SK-N-SH treated with all-trans-retinoic acid at 6 μM for 48 hours (cell line): ENCODE results near the gene ZBTB7B.
A peak's percentile ranks its signal among the peaks of the same experiment; 100 is the strongest.
"Not testable (repeated sequence)": the region's sequence is repeated elsewhere in the genome, so short reads cannot be mapped to it uniquely, and the experiment has no call there.

ENCODE experiments used
- ATAC-seq: fragments of 200-7000 bp; cut with Tn5 transposase; 3 replicates; pipeline ENCODE4 v1.9.1; 2020; ENCODE audit warnings: mild to moderate bottlenecking, moderate library complexity
- ARNTL ChIP-seq: fragments of 450-650 bp; formaldehyde crosslinking; IDR thresholded peaks from 2 replicates; pipeline ENCODE4 v1.5.0; 2020; ENCODE audit warnings: low read depth, mild to moderate bottlenecking, moderate library complexity, borderline replicate concordance
- BACH2 ChIP-seq: fragments of 250-450 bp; sonication (Bioruptor Pico); IDR thresholded peaks from 2 replicates; pipeline ENCODE4 v1.9.0; 2021; ENCODE audit warnings: mild to moderate bottlenecking, borderline replicate concordance
- CSDC2 ChIP-seq: fragments of 250-450 bp; sonication (Bioruptor Pico); IDR thresholded peaks from 2 replicates; pipeline ENCODE4 v1.5.0; 2020; ENCODE audit warnings: mild to moderate bottlenecking, moderate library complexity
- ESRRG ChIP-seq: fragments of 250-450 bp; sonication (Bioruptor Pico); IDR thresholded peaks from 2 replicates; pipeline ENCODE4 v1.6.1; 2021; ENCODE audit warnings: mild to moderate bottlenecking
- GLIS3 ChIP-seq: fragments of 250-450 bp; sonication (Bioruptor Pico); IDR thresholded peaks from 2 replicates; pipeline ENCODE4 v1.5.0; 2020; ENCODE audit warnings: mild to moderate bottlenecking, moderate library complexity
- ISL1 ChIP-seq: fragments of 250-450 bp; sonication (Bioruptor Pico); IDR thresholded peaks from 2 replicates; pipeline ENCODE4 v2.1.2; 2022; ENCODE audit warnings: mild to moderate bottlenecking, moderate library complexity
- OSR1 ChIP-seq: fragments of 250-450 bp; sonication (Bioruptor Pico); IDR thresholded peaks from 2 replicates; pipeline ENCODE4 v1.8.0; 2022; ENCODE audit warnings: moderate library complexity, mild to moderate bottlenecking, inconsistent platforms
- PPARA ChIP-seq: fragments of 250-450 bp; sonication (Bioruptor Pico); IDR thresholded peaks from 2 replicates; pipeline ENCODE4 v1.5.0; 2020; ENCODE audit warnings: mild to moderate bottlenecking, borderline replicate concordance
- RARB ChIP-seq: fragments of 250-450 bp; sonication (Bioruptor Pico); IDR thresholded peaks from 2 replicates; pipeline ENCODE4 v1.8.0; 2021; ENCODE audit warnings: mild to moderate bottlenecking, moderate library complexity
- SNAI2 ChIP-seq: fragments of 250-450 bp; sonication (Bioruptor Pico); IDR thresholded peaks from 2 replicates; pipeline ENCODE4 v1.5.0; 2020; ENCODE audit warnings: mild to moderate bottlenecking, moderate library complexity
- TCF4 ChIP-seq: fragments of 250-450 bp; sonication (Bioruptor Pico); IDR thresholded peaks from 2 replicates; pipeline ENCODE4 v1.8.0; 2021; ENCODE audit warnings: mild to moderate bottlenecking, moderate library complexity, borderline replicate concordance
- TOX ChIP-seq: fragments of 250-450 bp; sonication (Bioruptor Pico); IDR thresholded peaks from 2 replicates; pipeline ENCODE4 v1.8.0; 2021; ENCODE audit warnings: mild to moderate bottlenecking, moderate library complexity, borderline replicate concordance
- ZC3H10 ChIP-seq: fragments of 250-450 bp; sonication (Bioruptor Pico); IDR thresholded peaks from 2 replicates; pipeline ENCODE4 v1.5.1; 2021; ENCODE audit warnings: mild to moderate bottlenecking, moderate library complexity
- ZFP3 ChIP-seq: fragments of 250-450 bp; sonication (Bioruptor Pico); IDR thresholded peaks from 2 replicates; pipeline ENCODE4 v1.5.0; 2020; ENCODE audit warnings: mild to moderate bottlenecking, moderate library complexity
- ZFP30 ChIP-seq: fragments of 450-650 bp; formaldehyde crosslinking; IDR thresholded peaks from 2 replicates; pipeline ENCODE4 v1.5.0; 2022; ENCODE audit warnings: mild to moderate bottlenecking, moderate library complexity
- ZNF565 ChIP-seq: fragments of 450-650 bp; formaldehyde crosslinking; conservative IDR thresholded peaks from 2 replicates; pipeline ENCODE4 v1.5.0; 2020; ENCODE audit warnings: low read depth, mild to moderate bottlenecking, moderate library complexity
- ZNF70 ChIP-seq: fragments of 450-650 bp; formaldehyde crosslinking; IDR thresholded peaks from 2 replicates; pipeline ENCODE4 v1.5.0; 2020; ENCODE audit warnings: mild to moderate bottlenecking, moderate library complexity
- ZNF8 ChIP-seq: fragments of 450-650 bp; formaldehyde crosslinking; IDR thresholded peaks from 2 replicates; pipeline ENCODE4 v1.5.0; 2020; ENCODE audit warnings: mild to moderate bottlenecking, moderate library complexity
- TF ChIP-seq, protein P1 (sequence below): fragments of 250-450 bp; sonication (Bioruptor Pico); IDR thresholded peaks from 2 replicates; pipeline ENCODE4 v1.5.1; 2020; ENCODE audit warnings: low read depth, mild to moderate bottlenecking, moderate library complexity
- TF ChIP-seq, protein P2 (sequence below): fragments of 250-450 bp; sonication (Bioruptor Pico); IDR thresholded peaks from 2 replicates; pipeline ENCODE4 v1.8.0; 2020; ENCODE audit warnings: mild to moderate bottlenecking, moderate library complexity, borderline replicate concordance
- TF ChIP-seq, protein P3 (sequence below): fragments of 250-450 bp; sonication (Bioruptor Pico); IDR thresholded peaks from 2 replicates; pipeline ENCODE4 v1.5.0; 2020; ENCODE audit warnings: mild to moderate bottlenecking, moderate library complexity
- TF ChIP-seq, protein P4 (sequence below): fragments of 250-450 bp; sonication (Bioruptor Pico); IDR thresholded peaks from 2 replicates; pipeline ENCODE4 v1.8.0; 2021; ENCODE audit warnings: low read depth, mild to moderate bottlenecking, moderate library complexity, borderline replicate concordance
- TF ChIP-seq, protein P5 (sequence below): fragments of 250-450 bp; sonication (Bioruptor Pico); IDR thresholded peaks from 2 replicates; pipeline ENCODE4 v1.5.1; 2021; ENCODE audit warnings: mild to moderate bottlenecking, moderate library complexity

ZBTB7B gene

DNA sequence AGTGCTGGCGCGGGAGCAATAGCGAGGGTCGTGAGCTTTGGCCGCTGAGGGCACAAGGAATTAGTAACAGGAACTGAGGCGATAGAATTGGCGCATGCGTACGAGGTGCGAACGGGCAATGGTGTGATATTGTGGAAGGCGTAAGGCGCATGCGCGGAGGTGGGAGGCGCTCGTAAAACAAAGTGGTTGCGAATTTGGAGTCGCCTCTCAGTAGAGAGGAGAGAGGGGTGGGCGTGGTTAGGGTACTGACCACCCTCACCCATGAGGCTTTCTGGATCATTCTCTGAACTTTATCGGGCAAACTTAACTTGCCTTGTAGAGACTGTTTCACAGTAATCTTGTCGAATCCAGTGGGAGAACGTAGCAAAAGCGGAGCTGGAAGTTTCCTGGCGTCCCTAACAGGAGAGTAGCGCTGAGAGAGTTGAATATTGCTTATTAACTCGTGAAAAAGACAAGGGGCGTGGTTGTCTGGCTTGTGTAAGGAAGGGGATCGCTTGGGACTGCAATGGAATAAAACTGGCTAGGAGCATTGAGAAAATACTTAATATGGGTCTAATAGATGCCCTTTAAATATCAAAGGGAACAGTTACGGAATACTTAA, 27.7 kb upstream of the ZBTB7B start:
- peak; percentile 22 for ATAC-seq
- TF ChIP-seq ZNF565 (CRISPR knock-in tag) (no peak), BACH2 (CRISPR knock-in tag) (no peak), PPARA (CRISPR knock-in tag) (no peak), OSR1 (CRISPR knock-in tag) (no peak), ZFP30 (CRISPR knock-in tag) (no peak), ZFP3 (CRISPR knock-in tag) (no peak), ZNF8 (CRISPR knock-in tag) (no peak)
- TF ChIP-seq, protein P1, sequence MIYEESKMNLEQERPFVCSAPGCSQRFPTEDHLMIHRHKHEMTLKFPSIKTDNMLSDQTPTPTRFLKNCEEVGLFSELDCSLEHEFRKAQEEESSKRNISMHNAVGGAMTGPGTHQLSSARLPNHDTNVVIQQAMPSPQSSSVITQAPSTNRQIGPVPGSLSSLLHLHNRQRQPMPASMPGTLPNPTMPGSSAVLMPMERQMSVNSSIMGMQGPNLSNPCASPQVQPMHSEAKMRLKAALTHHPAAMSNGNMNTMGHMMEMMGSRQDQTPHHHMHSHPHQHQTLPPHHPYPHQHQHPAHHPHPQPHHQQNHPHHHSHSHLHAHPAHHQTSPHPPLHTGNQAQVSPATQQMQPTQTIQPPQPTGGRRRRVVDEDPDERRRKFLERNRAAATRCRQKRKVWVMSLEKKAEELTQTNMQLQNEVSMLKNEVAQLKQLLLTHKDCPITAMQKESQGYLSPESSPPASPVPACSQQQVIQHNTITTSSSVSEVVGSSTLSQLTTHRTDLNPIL (CRISPR knock-in tag): no peak
- TF ChIP-seq, protein P2, sequence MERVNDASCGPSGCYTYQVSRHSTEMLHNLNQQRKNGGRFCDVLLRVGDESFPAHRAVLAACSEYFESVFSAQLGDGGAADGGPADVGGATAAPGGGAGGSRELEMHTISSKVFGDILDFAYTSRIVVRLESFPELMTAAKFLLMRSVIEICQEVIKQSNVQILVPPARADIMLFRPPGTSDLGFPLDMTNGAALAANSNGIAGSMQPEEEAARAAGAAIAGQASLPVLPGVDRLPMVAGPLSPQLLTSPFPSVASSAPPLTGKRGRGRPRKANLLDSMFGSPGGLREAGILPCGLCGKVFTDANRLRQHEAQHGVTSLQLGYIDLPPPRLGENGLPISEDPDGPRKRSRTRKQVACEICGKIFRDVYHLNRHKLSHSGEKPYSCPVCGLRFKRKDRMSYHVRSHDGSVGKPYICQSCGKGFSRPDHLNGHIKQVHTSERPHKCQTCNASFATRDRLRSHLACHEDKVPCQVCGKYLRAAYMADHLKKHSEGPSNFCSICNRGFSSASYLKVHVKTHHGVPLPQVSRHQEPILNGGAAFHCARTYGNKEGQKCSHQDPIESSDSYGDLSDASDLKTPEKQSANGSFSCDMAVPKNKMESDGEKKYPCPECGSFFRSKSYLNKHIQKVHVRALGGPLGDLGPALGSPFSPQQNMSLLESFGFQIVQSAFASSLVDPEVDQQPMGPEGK (CRISPR knock-in tag): no peak
- TF ChIP-seq, protein P3, sequence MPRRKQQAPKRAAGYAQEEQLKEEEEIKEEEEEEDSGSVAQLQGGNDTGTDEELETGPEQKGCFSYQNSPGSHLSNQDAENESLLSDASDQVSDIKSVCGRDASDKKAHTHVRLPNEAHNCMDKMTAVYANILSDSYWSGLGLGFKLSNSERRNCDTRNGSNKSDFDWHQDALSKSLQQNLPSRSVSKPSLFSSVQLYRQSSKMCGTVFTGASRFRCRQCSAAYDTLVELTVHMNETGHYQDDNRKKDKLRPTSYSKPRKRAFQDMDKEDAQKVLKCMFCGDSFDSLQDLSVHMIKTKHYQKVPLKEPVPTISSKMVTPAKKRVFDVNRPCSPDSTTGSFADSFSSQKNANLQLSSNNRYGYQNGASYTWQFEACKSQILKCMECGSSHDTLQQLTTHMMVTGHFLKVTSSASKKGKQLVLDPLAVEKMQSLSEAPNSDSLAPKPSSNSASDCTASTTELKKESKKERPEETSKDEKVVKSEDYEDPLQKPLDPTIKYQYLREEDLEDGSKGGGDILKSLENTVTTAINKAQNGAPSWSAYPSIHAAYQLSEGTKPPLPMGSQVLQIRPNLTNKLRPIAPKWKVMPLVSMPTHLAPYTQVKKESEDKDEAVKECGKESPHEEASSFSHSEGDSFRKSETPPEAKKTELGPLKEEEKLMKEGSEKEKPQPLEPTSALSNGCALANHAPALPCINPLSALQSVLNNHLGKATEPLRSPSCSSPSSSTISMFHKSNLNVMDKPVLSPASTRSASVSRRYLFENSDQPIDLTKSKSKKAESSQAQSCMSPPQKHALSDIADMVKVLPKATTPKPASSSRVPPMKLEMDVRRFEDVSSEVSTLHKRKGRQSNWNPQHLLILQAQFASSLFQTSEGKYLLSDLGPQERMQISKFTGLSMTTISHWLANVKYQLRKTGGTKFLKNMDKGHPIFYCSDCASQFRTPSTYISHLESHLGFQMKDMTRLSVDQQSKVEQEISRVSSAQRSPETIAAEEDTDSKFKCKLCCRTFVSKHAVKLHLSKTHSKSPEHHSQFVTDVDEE (CRISPR knock-in tag): no peak
- TF ChIP-seq, all 23 proteins: peak for 0

DNA sequence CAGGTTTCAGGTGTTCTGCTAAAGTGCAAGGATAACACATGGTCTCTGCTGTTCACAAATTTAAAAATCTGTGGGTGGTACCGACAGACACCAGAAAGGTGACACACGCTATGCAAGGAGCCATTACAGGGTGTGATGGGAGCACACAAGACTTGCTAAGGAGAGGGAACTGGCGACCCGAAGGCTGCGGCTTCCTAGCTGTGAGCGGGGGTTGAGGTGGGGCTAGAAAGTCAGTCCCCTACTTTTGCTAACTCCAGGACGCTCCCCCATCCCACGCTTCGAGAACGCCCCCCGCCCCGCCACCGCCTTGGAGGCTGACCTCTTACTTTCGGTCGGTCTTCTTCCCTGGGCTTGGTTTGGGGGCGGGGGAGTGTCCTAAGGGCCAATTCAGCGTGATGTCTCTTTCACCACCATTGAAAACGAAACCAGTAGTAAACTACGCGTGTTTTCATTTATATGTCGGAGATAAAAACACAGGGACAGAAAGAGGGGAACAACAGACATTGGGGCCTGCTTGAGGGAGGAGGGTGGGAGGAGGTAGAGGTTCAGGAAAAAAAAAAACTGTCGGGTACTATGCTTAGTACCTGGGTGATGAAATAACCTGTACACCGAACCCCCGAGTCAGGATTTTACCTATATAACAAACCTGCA, 27.1 kb upstream of the ZBTB7B start:
- no peak for TF ChIP-seq PPARA (CRISPR knock-in tag)
- TF ChIP-seq TOX (CRISPR knock-in tag): no peak
- TF ChIP-seq, protein P2 (CRISPR knock-in tag): no peak
- TF ChIP-seq ZC3H10: no peak
- no peak for TF ChIP-seq TCF4 (CRISPR knock-in tag)
- no peak for TF ChIP-seq SNAI2
- TF ChIP-seq, protein P4, sequence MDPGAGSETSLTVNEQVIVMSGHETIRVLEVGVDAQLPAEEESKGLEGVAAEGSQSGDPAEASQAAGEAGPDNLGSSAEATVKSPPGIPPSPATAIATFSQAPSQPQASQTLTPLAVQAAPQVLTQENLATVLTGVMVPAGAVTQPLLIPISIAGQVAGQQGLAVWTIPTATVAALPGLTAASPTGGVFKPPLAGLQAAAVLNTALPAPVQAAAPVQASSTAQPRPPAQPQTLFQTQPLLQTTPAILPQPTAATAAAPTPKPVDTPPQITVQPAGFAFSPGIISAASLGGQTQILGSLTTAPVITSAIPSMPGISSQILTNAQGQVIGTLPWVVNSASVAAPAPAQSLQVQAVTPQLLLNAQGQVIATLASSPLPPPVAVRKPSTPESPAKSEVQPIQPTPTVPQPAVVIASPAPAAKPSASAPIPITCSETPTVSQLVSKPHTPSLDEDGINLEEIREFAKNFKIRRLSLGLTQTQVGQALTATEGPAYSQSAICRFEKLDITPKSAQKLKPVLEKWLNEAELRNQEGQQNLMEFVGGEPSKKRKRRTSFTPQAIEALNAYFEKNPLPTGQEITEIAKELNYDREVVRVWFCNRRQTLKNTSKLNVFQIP: no peak
- no peak for TF ChIP-seq GLIS3 (CRISPR knock-in tag)
- TF ChIP-seq RARB (CRISPR knock-in tag): no peak
- TF ChIP-seq ESRRG (CRISPR knock-in tag): no peak
- no peak for TF ChIP-seq ZFP30 (CRISPR knock-in tag)
- no peak for TF ChIP-seq BACH2 (CRISPR knock-in tag)
- TF ChIP-seq CSDC2: no peak
- no peak for TF ChIP-seq ARNTL (CRISPR knock-in tag)
- TF ChIP-seq ZNF8 (CRISPR knock-in tag): no peak
- no peak for TF ChIP-seq ZNF70 (CRISPR knock-in tag)
- no peak for TF ChIP-seq ZFP3 (CRISPR knock-in tag)
- TF ChIP-seq ISL1 (CRISPR knock-in tag): no peak
- TF ChIP-seq, protein P1 (CRISPR knock-in tag): no peak
- TF ChIP-seq, protein P5, sequence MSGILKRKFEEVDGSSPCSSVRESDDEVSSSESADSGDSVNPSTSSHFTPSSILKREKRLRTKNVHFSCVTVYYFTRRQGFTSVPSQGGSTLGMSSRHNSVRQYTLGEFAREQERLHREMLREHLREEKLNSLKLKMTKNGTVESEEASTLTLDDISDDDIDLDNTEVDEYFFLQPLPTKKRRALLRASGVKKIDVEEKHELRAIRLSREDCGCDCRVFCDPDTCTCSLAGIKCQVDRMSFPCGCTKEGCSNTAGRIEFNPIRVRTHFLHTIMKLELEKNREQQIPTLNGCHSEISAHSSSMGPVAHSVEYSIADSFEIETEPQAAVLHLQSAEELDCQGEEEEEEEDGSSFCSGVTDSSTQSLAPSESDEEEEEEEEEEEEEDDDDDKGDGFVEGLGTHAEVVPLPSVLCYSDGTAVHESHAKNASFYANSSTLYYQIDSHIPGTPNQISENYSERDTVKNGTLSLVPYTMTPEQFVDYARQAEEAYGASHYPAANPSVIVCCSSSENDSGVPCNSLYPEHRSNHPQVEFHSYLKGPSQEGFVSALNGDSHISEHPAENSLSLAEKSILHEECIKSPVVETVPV (CRISPR knock-in tag): no peak
- ATAC-seq: no peak

DNA sequence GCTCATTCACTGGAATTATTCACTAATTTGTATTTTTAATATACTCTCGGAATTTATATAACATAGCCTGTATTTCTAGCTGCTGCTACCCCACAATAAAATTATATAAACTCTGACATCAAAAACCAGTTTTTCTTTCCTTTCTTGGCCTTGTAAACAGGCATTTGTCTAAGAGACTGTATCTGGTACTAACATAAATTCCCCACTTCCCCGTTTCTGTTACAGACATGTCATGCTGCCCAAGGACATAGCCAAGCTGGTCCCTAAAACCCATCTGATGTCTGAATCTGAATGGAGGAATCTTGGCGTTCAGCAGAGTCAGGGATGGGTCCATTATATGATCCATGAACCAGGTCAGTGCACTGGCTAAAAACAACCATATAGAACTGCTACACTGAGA, 24.8 kb upstream of the ZBTB7B start:
- not testable (repeated sequence) for ATAC-seq
